Lung (tissue), 12 donors: ENCODE results near the gene TOR4A. TPM values are rescaled to one million over a fixed set of nuclear protein-coding genes. Genes with fewer than 3 reads are reported as not detected.

Source experiments
- ATAC-seq: fragments of 200-7000 bp; cut with Tn5 transposase; one replicate; pipeline ENCODE4 v1.9.1; 2020; ENCODE audit warnings: moderate number of reproducible peaks; ENCODE audit not compliant: insufficient read depth, low FRiP score
- DNase-seq, 3 donors: peaks; one replicate each; pipeline ENCODE4 v3.0.0-alpha.2; 2013 to 2017
- H3K27ac ChIP-seq, 2 donors: one replicate each; pipeline ENCODE4 v1.5.1; 2013; ENCODE audit warnings: mild to moderate bottlenecking in 2 of 2, moderate library complexity in 2 of 2, control low read depth in 1 of 2, inconsistent platforms in 1 of 2, low read depth in 1 of 2, low read length in 1 of 2
- H3K27me3 ChIP-seq, 3 donors: one replicate each; pipeline ENCODE4 v1.5.1; 2013; ENCODE audit warnings: low read length in 2 of 3; ENCODE audit not compliant: control insufficient read depth in 3 of 3, insufficient read depth in 3 of 3
- H3K36me3 ChIP-seq, 4 donors: one replicate each; pipeline ENCODE4 v1.5.1; 2013; ENCODE audit warnings: low read length in 4 of 4, mild to moderate bottlenecking in 1 of 4, moderate library complexity in 1 of 4; ENCODE audit not compliant: control insufficient read depth in 4 of 4, insufficient read depth in 4 of 4
- H3K4me1 ChIP-seq, 5 donors: one replicate each; pipeline ENCODE4 v1.5.1; 2013; ENCODE audit warnings: low read length in 5 of 5, mild to moderate bottlenecking in 2 of 5, moderate library complexity in 1 of 5; ENCODE audit not compliant: control insufficient read depth in 5 of 5, insufficient read depth in 5 of 5
- H3K4me3 ChIP-seq: one replicate; pipeline ENCODE4 v1.5.1; 2013; ENCODE audit warnings: mild to moderate bottlenecking, control low read depth, moderate library complexity
- H3K9ac ChIP-seq, 2 donors: one replicate each; pipeline ENCODE4 v1.5.1; 2013; ENCODE audit warnings: low read length in 2 of 2, control low read depth in 1 of 2; ENCODE audit not compliant: insufficient read depth in 1 of 2
- H3K9me3 ChIP-seq, 4 donors: one replicate each; pipeline ENCODE4 v1.5.1; 2013; ENCODE audit warnings: low read length in 3 of 4, mild to moderate bottlenecking in 1 of 4, moderate library complexity in 1 of 4; ENCODE audit not compliant: control insufficient read depth in 4 of 4, insufficient read depth in 3 of 4
- CTCF ChIP-seq: IDR thresholded peaks from 2 replicates; pipeline ENCODE4 v1.5.1; 2012; ENCODE audit warnings: mild to moderate bottlenecking; ENCODE audit errors: control extremely low read depth, extremely low read depth
- whole genome bisulfite sequencing, 2 donors: extraction: QIAGEN DNeasy Blood & Tissue Kit; methylation state at CpG; one replicate each; pipeline ENCODE4 v1.1.7; 2013; 5-methylcytosine and 5-hydroxymethylcytosine counted together
- polyA plus RNA-seq, 2 donors: library from polyadenylated mRNA; stranded (reverse); fragments of 200-250 nt; gene quantifications; one replicate each; pipeline ENCODE4 v1.2.1, GENCODE V29; 2013
- total RNA-seq, 2 donors: library from RNA; depleted of rRNA in 1 of 2; stranded (reverse); fragments of >200 nt in 1 of 2; gene quantifications; one replicate each; pipeline ENCODE4 v1.2.1, GENCODE V29; 2014 to 2021
- donor health status: control.
- donor health status: control.
- donor health status: Bipolar disorder and iron deficiency.
- donor health status: healthy.
- donor health status: DM: yes; HTN: yes; CAD: no.

TOR4A gene
- total and polyA plus RNA-seq, 4 donors, result 9.6 to 42.5 (median 20.7) TPM

- peaks cover 0 to 25% (median 4%) of the 10 kb centered on the region in 5 donors for H3K4me1 ChIP-seq
- peaks cover 0 to 4% (median 0%) of the 10 kb centered on the region in 4 donors for H3K9me3 ChIP-seq
- no peak overlapping the region for H3K9ac ChIP-seq
- TF ChIP-seq CTCF, result no peak
- no peak overlapping the region for H3K4me3 ChIP-seq
- H3K27ac ChIP-seq, result no peak overlapping the region
- no peak for DNase-seq
- 92 to 93% methylated on average over 41 of the region's 41 CpGs for WGBS, 2 donors
- peaks cover 0 to 30% (median 2%) of the 10 kb centered on the region in 4 donors for H3K36me3 ChIP-seq
- H3K27me3 ChIP-seq, result no peaks in the 10 kb centered on the region
- no peak for ATAC-seq
Measured at GRCh38 chr9:137279741-137280473, 2.4 kb downstream of the TOR4A start.

GRCh38 chr9:137280474-137281344 lies 3.2 kb downstream of the TOR4A start:
- H3K27me3 ChIP-seq, result no peaks in the 10 kb centered on the region
- no peak overlapping the region for H3K27ac ChIP-seq
- no peak for TF ChIP-seq CTCF
- DNase-seq, result peak in 1 of 3 donors; percentile 51
- WGBS, 2 donors, result 48 to 65% methylated on average over 79 to 85 of the region's 85 CpGs
- H3K4me1 ChIP-seq, result peaks cover 0 to 21% (median 4%) of the 10 kb centered on the region in 5 donors
- peaks cover 0 to 30% (median 2%) of the 10 kb centered on the region in 4 donors for H3K36me3 ChIP-seq
- ATAC-seq, result no peak
- H3K4me3 ChIP-seq, result no peak overlapping the region
- peaks cover 0 to 4% (median 0%) of the 10 kb centered on the region in 4 donors for H3K9me3 ChIP-seq
- no peak overlapping the region for H3K9ac ChIP-seq

GRCh38 chr9:137281345-137282116 lies 4.0 kb downstream of the TOR4A start:
- Histone ChIP-seq H3K27me3 (no peaks in the 10 kb centered on the region), H3K9ac (no peak overlapping the region), H3K27ac (no peak overlapping the region), H3K9me3 (peaks cover 0 to 4% (median 0%) of the 10 kb centered on the region in 4 donors), H3K36me3 (peaks cover 0 to 30% (median 2%) of the 10 kb centered on the region in 4 donors), H3K4me1 (peaks cover 0 to 16% (median 2%) of the 10 kb centered on the region in 5 donors), H3K4me3 (no peak overlapping the region)
- peak in 1 of 3 donors; percentile 29 for DNase-seq
- no peak for ATAC-seq
- TF ChIP-seq CTCF, result no peak
- WGBS, 2 donors, result 83 to 86% methylated on average over 31 to 39 of the region's 39 CpGs
